Activated B cell treated with CpG ODN at 0.5 μM for 24 hours (primary cell): ENCODE results near the gene PEF1. TPM values are rescaled to one million over a fixed set of nuclear protein-coding genes. Genes with fewer than 3 reads are reported as not detected.

ENCODE experiments used
- ATAC-seq: fragments of 200-7000 bp; cut with Tn5 transposase; one replicate; pipeline ENCODE4 v1.10.0; 2021; ENCODE audit warnings: low read depth, mild to moderate bottlenecking, moderate library complexity
- CTCF ChIA-PET: fragments of 350-600 bp; sonication (Branson Sonifier 250); formaldehyde crosslinking; loops from one replicate; lab custom pipeline; 2021; ENCODE audit warnings: antibody characterized with exemption; lab: Charles Lee
- POLR2A ChIA-PET: fragments of 350-600 bp; sonication (Branson Sonifier 250); formaldehyde crosslinking; loops from one replicate; lab custom pipeline; 2021; ENCODE audit warnings: antibody characterized with exemption; lab: Charles Lee
- DNase-seq: peaks from one replicate; pipeline ENCODE4 v3.0.0; 2022
- H3K27ac Mint-ChIP-seq: one replicate; pipeline ENCODE4 v1.8.0; 2020; ENCODE audit warnings: mixed read lengths
- H3K27me3 Mint-ChIP-seq: one replicate; pipeline ENCODE4 v1.8.0; 2021; ENCODE audit warnings: mixed read lengths
- H3K36me3 Mint-ChIP-seq: one replicate; pipeline ENCODE4 v1.8.0; 2021; ENCODE audit warnings: low read depth, mixed read lengths
- H3K4me1 Mint-ChIP-seq: one replicate; pipeline ENCODE4 v1.8.0; 2021; ENCODE audit warnings: mixed read lengths
- H3K4me3 Mint-ChIP-seq: one replicate; pipeline ENCODE4 v1.8.0; 2020; ENCODE audit warnings: mild to moderate bottlenecking, mixed read lengths
- H3K9me3 Mint-ChIP-seq: one replicate; pipeline ENCODE4 v1.8.0; 2020; ENCODE audit warnings: mixed read lengths
- CTCF ChIP-seq: fragments of 200-600 bp; IDR thresholded peaks from one replicate; pipeline ENCODE4 v1.8.0; 2022; ENCODE audit warnings: antibody characterized with exemption, mild to moderate bottlenecking
- intact Hi-C: fragments of 100-400 bp; cut with micrococcal nuclease; formaldehyde crosslinking; loops from one replicate; pipeline ENCODE4 v1.15.1; 2024
- total RNA-seq: library from RNA; stranded (reverse); gene quantifications from 2 replicates; pipeline ENCODE4 v1.2.3, GENCODE V29; 2022

Gene PEF1
- total RNA-seq, 1 donor from 2014 or later = 58.0 TPM

DNA sequence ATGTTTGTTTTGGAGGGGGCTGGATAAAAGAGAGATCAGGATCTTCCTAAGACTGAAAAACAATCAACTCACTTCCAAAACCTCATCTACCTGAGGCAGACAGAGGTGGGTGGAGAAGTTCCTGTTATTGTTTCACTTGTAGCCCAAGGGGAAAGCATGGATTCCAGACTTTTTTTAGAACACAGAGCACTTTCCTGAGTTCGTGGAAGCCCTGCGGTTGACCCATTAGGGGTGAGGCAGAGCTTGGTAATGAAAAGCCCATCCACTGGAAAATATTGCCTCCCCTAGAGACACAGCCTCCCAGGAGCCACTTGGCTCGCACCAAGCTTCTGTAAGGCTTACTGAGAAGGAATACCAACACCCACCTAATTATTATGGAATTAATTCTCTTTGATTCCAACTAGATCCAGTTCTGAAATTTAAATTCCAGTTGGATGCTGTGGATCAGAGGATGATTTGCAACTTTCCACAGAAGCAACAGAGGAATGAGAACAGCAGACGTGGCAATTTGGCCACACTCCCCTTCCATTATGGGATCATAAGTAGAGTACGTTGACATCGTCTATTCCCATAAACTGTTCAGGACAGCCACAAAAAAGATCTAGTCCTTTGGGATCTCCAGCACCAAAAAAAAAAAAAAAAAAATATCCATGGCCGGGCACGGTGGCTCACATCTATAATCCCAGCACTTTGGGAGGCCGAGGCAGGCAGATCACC lies 4.1 kb upstream of the PEF1 start:
- ChIA-PET POLR2A (no interaction called here), CTCF (no interaction called here)
- no peak overlapping the region for H3K27ac Mint-ChIP-seq
- H3K36me3 Mint-ChIP-seq = peaks cover 11% of the 10 kb centered on the region
- ATAC-seq (no peak), DNase-seq (no peak)
- no peak for TF ChIP-seq CTCF
- no peak overlapping the region for H3K4me3 Mint-ChIP-seq
- H3K27me3 Mint-ChIP-seq = no peaks in the 10 kb centered on the region
- intact Hi-C loops = no loop called here
- peaks cover 21% of the 10 kb centered on the region for H3K4me1 Mint-ChIP-seq
- no peaks in the 10 kb centered on the region for H3K9me3 Mint-ChIP-seq

DNA sequence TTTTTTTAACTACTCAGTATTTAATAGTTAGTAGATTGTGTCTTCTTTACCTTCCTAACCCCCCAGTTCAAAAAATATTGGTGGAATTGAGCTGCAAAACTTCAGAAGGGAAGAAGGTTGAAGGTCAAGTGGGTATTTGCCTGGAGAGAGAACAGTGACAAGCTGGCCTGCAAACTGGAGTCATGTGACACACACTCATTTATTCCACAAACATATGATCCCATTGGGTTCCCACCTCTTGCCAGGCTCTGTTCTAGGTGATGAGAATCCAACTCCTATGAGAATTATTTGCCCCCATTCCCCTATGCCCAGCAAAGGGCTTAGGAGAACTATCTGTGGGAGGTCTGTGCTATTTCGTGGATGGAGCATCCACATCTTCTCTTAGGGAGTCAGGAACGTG lies 3.5 kb upstream of the PEF1 start:
- Mint-ChIP-seq H3K27ac (no peak overlapping the region), H3K36me3 (peaks cover 11% of the 10 kb centered on the region), H3K27me3 (no peaks in the 10 kb centered on the region), H3K4me1 (peaks cover 26% of the 10 kb centered on the region), H3K4me3 (no peak overlapping the region), H3K9me3 (no peaks in the 10 kb centered on the region)
- TF ChIP-seq CTCF = no peak
- DNase-seq (no peak), ATAC-seq (no peak)
- ChIA-PET POLR2A (no interaction called here), CTCF (no interaction called here)
- intact Hi-C loops = no loop called here

GRCh38 chr1:31647106-31647505 lies 2.4 kb upstream of the PEF1 start:
- H3K27me3 Mint-ChIP-seq = no peaks in the 10 kb centered on the region
- no peak overlapping the region for H3K4me3 Mint-ChIP-seq
- POLR2A ChIA-PET = no interaction called here
- intact Hi-C loops = no loop called here
- ATAC-seq (no peak), DNase-seq (no peak)
- no peak overlapping the region for H3K27ac Mint-ChIP-seq
- H3K36me3 Mint-ChIP-seq = peaks cover 12% of the 10 kb centered on the region
- H3K4me1 Mint-ChIP-seq = peaks cover 32% of the 10 kb centered on the region
- CTCF ChIA-PET = interaction anchor here (0.6 to 1.3 kb wide), 2 partner anchors 142 to 329 kb away, joined by 5 to 6 read pairs; no protein-coding TSS in a partner anchor
- no peaks in the 10 kb centered on the region for H3K9me3 Mint-ChIP-seq
- TF ChIP-seq CTCF = no peak

- no peak overlapping the region for H3K27ac Mint-ChIP-seq
- DNase-seq = no peak
- no peaks in the 10 kb centered on the region for H3K9me3 Mint-ChIP-seq
- intact Hi-C loops = no loop called here
- peaks cover 32% of the 10 kb centered on the region for H3K4me1 Mint-ChIP-seq
- no peaks in the 10 kb centered on the region for H3K27me3 Mint-ChIP-seq
- CTCF ChIA-PET = interaction anchor here (0.6 to 1.3 kb wide), 2 partner anchors 143 to 329 kb away, joined by 5 to 6 read pairs; no protein-coding TSS in a partner anchor
- H3K36me3 Mint-ChIP-seq = peaks cover 12% of the 10 kb centered on the region
- TF ChIP-seq CTCF = no peak
- no peak for ATAC-seq
- peak overlapping the region; percentile 100 for H3K4me3 Mint-ChIP-seq
- POLR2A ChIA-PET = no interaction called here
Observed at GRCh38 chr1:31646259-31646960, 1.7 kb upstream of the PEF1 start.

DNA sequence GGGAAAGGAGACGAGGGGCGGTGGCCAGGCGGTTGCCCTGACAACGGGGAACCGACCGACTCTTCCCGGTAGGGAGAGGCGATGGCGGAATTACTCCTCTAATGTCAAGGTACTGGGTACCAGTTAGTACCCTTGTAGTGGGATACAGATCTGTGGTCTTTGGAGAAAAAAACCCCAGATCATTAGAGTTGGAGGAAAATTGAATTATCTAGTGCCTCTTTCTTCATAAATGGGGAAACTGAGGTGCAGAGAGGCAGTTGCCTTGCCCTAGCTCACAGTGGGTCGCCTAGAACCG lies 545 bp upstream of the PEF1 start:
- H3K4me3 Mint-ChIP-seq = peak overlapping the region; percentile 100
- no peaks in the 10 kb centered on the region for H3K27me3 Mint-ChIP-seq
- TF ChIP-seq CTCF = no peak
- CTCF ChIA-PET = interaction anchor here (1.2 to 2.0 kb wide), 2 partner anchors 19 to 144 kb away, joined by 4 to 9 read pairs; no protein-coding TSS in a partner anchor
- H3K27ac Mint-ChIP-seq = peak overlapping the region; percentile 100
- no peak for DNase-seq
- H3K36me3 Mint-ChIP-seq = peaks cover 12% of the 10 kb centered on the region
- POLR2A ChIA-PET = interaction anchor here (0.7 to 2.2 kb wide), 21 partner anchors 14 to 891 kb away, joined by 3 to 23 read pairs (median 4); partner anchors contain the start of genes BSDC1, CCDC28B, KHDRBS1 and PTP4A2
- ATAC-seq = no peak
- no peaks in the 10 kb centered on the region for H3K9me3 Mint-ChIP-seq
- intact Hi-C loops = loop anchor here (2.0 kb wide), 1 partner anchor 38 kb away; no protein-coding TSS in a partner anchor
- H3K4me1 Mint-ChIP-seq = peaks cover 32% of the 10 kb centered on the region
